Peyer's patch (tissue), 4 donors: ENCODE results near the gene SLC4A8. TPM values are rescaled to one million over a fixed set of nuclear protein-coding genes. Genes with fewer than 3 reads are reported as not detected.

Experiments
- DNase-seq, 3 donors: peaks; one replicate each; pipeline ENCODE4 v3.0.0-alpha.2; 2017 to 2019
- H3K27ac ChIP-seq, 4 donors: fragments of 200-600 bp; sonication (generic); one replicate each; pipeline ENCODE4 v1.5.1; 2016 to 2019
- H3K27me3 ChIP-seq, 2 donors: fragments of 200-600 bp; sonication (generic); one replicate each; pipeline ENCODE4 v1.5.1; 2019
- H3K36me3 ChIP-seq, 3 donors: fragments of 200-600 bp; sonication (generic); one replicate each; pipeline ENCODE4 v1.5.1; 2016 to 2019
- H3K4me1 ChIP-seq, 4 donors: fragments of 200-600 bp; sonication (generic); one replicate each; pipeline ENCODE4 v1.5.1; 2016 to 2019
- H3K4me3 ChIP-seq, 4 donors: fragments of 200-600 bp; sonication (generic); 1 replicate in 3 of 4; 2 replicates in 1 of 4; pipeline ENCODE4 v1.5.1; 2016 to 2019; ENCODE audit warnings: mild to moderate bottlenecking in 1 of 4
- H3K9me3 ChIP-seq, 4 donors: fragments of 200-600 bp; sonication (generic); one replicate each; pipeline ENCODE4 v1.5.1; 2016 to 2019; ENCODE audit warnings: mild to moderate bottlenecking in 1 of 4
- POLR2A ChIP-seq, 2 donors: fragments of 450-650 bp; IDR thresholded peaks; one replicate each; pipeline ENCODE4 v1.5.1; 2017; ENCODE audit warnings: antibody characterized with exemption in 2 of 2, mild to moderate bottlenecking in 2 of 2, moderate library complexity in 2 of 2
- total RNA-seq, 4 donors: library from RNA; depleted of rRNA; stranded (reverse); fragments of >200 nt; gene quantifications; one replicate each; pipeline ENCODE4 v1.1.0, GENCODE V29; 2016
- TF ChIP-seq, protein P1 (sequence below), 6 experiments: fragments of 450-650 bp in 4 of 6; fragments of 200-600 bp in 2 of 6; sonication (generic) in 1 of 6; IDR thresholded peaks; one replicate each; pipeline ENCODE4 v1.5.1; 2017 to 2019; ENCODE audit warnings: antibody characterized with exemption in 6 of 6, mild to moderate bottlenecking in 3 of 6, moderate library complexity in 1 of 6

SLC4A8 gene
- total RNA-seq, 4 donors from 2014 or later, result 1.9 to 49.5 (median 7.1) TPM

DNA sequence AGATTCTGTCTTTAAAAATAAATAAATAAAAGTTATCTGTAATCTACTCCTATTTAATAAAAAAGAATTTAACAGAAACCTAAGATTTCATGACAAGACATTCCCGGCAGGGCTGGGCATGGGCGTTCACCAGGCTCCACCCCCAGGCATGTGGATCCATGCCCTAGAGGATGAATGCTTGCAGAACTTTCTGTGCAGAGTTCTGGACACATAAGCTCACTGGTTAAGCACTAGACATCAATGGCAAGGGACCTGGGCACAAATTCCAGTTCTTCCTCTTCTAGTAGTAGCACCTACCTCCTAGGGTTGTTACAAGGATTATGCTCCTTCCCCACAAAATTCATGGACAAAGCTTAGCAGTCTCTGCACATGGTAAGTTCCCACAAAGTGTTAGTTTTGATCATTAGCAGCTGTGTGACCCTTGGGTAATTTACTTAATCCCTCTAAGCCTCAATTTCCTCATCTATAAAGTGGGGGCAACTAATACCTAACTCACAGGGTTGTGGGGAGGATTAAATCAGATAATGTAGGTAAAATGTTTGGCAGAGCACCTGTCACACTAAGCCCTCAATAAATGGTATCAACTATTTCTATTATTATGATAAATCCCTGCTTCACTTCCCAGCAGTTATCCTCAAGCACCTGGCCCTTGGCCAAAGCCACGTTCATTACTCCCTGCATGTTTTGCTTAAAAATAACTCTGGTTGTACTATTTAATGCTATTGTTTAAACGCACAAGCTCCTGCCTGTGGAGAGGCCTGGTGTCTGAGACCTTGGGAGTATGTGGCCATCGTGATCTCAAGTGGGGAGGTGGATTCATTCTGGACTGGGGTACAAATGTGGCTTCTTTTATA is 43.2 kb upstream of the SLC4A8 start:
- DNase-seq, result no peak
- Histone ChIP-seq H3K4me1 (no peaks in the 10 kb centered on the region), H3K4me3 (no peak overlapping the region), H3K27ac (no peak overlapping the region), H3K27me3 (no peaks in the 10 kb centered on the region), H3K36me3 (peaks cover 0 to 14% (median 0%) of the 10 kb centered on the region in 3 donors), H3K9me3 (no peaks in the 10 kb centered on the region)
- TF ChIP-seq, protein P1, sequence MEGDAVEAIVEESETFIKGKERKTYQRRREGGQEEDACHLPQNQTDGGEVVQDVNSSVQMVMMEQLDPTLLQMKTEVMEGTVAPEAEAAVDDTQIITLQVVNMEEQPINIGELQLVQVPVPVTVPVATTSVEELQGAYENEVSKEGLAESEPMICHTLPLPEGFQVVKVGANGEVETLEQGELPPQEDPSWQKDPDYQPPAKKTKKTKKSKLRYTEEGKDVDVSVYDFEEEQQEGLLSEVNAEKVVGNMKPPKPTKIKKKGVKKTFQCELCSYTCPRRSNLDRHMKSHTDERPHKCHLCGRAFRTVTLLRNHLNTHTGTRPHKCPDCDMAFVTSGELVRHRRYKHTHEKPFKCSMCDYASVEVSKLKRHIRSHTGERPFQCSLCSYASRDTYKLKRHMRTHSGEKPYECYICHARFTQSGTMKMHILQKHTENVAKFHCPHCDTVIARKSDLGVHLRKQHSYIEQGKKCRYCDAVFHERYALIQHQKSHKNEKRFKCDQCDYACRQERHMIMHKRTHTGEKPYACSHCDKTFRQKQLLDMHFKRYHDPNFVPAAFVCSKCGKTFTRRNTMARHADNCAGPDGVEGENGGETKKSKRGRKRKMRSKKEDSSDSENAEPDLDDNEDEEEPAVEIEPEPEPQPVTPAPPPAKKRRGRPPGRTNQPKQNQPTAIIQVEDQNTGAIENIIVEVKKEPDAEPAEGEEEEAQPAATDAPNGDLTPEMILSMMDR (IDR thresholded peaks at IDR 0.05), result no peak
- no peak for TF ChIP-seq POLR2A (IDR thresholded peaks at IDR 0.05)

DNA sequence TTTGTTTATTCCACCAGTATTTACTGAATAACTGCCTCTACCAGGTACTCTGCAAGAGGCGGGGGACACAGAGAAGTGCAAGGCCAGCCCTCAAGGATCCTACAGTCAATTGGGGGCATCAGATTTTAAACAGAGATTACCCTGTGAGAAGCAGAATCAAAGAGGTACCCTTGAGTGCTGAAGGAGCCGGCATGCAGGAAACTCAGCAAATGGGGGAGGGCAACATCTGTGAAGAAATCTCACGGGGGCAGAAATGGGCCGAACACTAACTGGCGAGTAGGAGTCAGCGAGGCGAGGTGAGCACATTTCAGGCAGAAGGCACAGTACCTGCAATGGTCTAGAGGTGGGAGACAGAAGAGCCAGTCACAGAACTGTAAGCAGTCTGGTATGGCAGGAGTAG is 42.5 kb upstream of the SLC4A8 start:
- Histone ChIP-seq H3K27ac (no peak overlapping the region), H3K4me1 (no peaks in the 10 kb centered on the region), H3K27me3 (no peaks in the 10 kb centered on the region), H3K4me3 (no peak overlapping the region), H3K9me3 (no peaks in the 10 kb centered on the region), H3K36me3 (peaks cover 0 to 10% (median 0%) of the 10 kb centered on the region in 3 donors)
- no peak for DNase-seq
- no peak for TF ChIP-seq POLR2A (IDR thresholded peaks at IDR 0.05)
- TF ChIP-seq, protein P1 (IDR thresholded peaks at IDR 0.05), result no peak

DNA sequence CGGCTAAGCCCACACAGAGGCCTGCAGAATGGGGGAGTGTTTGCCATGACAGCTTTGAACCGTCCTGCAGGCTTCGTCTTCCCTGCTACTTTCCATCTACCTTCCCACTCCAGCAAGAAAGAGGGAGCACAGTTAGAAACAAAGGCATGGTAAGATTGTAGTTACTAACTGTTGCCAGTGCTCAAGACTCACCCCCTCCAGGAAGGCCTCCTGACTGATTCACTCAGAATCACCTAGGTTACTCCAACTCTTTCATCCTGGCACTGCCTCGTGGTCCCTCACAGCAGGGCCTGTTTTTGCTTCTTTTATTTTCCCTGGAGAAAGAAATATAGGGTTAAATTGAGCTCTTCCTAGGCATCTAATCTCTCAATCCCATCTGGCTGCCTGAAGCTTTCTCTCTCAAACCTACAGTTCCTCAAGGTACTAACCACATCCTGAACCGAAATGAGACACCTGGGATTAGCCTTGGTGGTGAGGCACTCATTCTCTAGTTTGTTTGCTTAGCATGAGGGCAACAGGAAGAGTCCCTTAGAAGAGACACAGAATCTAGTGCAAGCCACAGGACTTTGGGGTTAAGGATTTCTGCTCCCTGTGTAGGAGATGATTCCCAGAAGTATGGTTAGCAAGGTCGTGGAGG is 41.2 kb upstream of the SLC4A8 start:
- Histone ChIP-seq H3K27me3 (no peaks in the 10 kb centered on the region), H3K36me3 (peaks cover 0 to 7% (median 0%) of the 10 kb centered on the region in 3 donors), H3K9me3 (no peaks in the 10 kb centered on the region), H3K4me1 (no peaks in the 10 kb centered on the region), H3K27ac (no peak overlapping the region), H3K4me3 (no peak overlapping the region)
- TF ChIP-seq POLR2A (IDR thresholded peaks at IDR 0.05), result no peak
- TF ChIP-seq, protein P1 (IDR thresholded peaks at IDR 0.05), result no peak
- DNase-seq, result no peak

DNA sequence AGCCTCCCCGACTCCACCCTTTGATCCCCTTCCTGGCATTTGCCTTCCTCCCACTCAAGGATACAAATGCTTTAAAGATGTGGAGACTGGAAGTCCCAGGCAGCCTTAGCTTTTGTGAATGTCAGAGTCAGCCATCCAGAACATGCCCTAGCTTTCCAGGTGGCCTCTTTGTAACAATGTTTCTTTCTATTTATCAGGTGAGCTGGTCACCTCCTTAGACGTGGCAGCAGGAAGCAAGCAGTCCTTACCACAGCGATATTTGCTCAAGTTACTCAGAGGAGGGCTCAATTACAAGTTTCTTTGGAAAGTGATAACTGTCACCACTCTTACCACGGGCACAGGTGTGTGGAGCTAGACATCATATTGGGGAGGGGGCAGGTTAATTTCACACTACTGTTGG is 38.3 kb upstream of the SLC4A8 start:
- Histone ChIP-seq H3K4me3 (no peak overlapping the region), H3K27me3 (peaks cover 0 to 3% of the 10 kb centered on the region in 2 donors), H3K4me1 (peaks cover 0 to 9% (median 2%) of the 10 kb centered on the region in 4 donors), H3K36me3 (no peaks in the 10 kb centered on the region), H3K9me3 (no peaks in the 10 kb centered on the region), H3K27ac (no peak overlapping the region)
- no peak for TF ChIP-seq POLR2A (IDR thresholded peaks at IDR 0.05)
- TF ChIP-seq, protein P1 (IDR thresholded peaks at IDR 0.05), result no peak
- no peak for DNase-seq

DNA sequence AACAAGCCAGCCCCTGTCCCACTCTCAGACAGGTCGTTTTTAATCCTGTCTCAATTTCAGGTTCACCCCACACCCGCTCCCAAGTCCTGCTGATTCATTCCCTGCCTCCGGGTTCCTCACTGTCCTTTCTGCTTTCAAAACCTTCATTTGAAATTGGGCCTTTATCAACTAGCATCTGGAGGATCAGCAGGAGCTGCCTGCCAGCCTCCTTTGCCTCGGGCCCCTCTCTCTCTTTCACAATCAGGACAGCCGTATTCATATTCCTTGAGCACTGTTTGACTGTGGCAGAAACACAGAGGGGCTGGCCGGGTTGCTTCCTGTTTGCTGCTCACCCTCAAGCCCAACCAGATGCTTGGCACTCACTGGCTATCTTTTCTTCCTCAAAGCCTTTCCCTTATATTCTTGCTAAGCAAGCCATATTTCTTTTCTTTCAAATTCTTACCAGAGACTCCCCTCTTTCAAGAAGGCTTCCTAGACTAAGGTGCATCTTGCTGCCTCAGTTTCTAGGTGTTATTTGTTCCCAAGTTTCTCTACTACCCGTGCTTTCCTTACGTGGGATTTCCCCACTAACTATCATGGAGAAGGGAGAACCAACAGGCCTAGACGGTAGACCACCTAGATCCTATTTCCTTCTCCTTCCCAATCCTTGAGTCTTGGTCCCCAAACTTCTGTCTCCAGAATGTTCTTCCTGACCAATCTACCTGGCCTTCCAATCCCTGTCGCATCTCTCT is 36.4 kb upstream of the SLC4A8 start:
- no peak overlapping the region for H3K4me3 ChIP-seq
- no peaks in the 10 kb centered on the region for H3K9me3 ChIP-seq
- H3K4me1 ChIP-seq, result peaks cover 0 to 27% (median 2%) of the 10 kb centered on the region in 4 donors
- H3K27me3 ChIP-seq, result peaks cover 0 to 7% of the 10 kb centered on the region in 2 donors
- no peak overlapping the region for H3K27ac ChIP-seq
- TF ChIP-seq, protein P1 (IDR thresholded peaks at IDR 0.05), result no peak
- no peak for TF ChIP-seq POLR2A (IDR thresholded peaks at IDR 0.05)
- DNase-seq, result no peak
- no peaks in the 10 kb centered on the region for H3K36me3 ChIP-seq
